Measurements from ENCODE around the gene UGT1A1.

The UGT1A1 gene

DNA sequence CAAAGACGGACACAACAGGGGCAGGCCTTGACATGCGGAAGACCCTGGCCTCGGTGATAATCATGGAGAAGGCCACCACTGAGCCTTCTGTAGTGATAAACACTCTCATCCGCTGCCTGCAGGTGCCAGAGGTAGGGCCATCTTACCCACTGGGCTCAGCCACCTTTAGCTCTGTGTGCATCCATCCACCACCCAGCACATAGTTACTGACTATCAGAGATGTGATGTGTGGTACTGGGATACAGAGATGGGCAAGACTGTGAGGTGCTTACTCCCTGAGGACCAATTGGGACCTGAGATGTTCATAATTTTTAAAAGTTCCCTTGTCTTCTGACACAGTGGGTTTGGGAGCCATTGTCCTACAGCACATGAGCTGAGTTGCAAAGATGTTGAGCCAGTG, 19.7 kb downstream of the UGT1A1 start:
- no peak overlapping the region for H3K4me3 ChIP-seq (ENCODE audit: extremely low read depth, insufficient read depth, low read length, poor library complexity, severe bottlenecking)
- H3K27ac ChIP-seq (ENCODE audit: low read depth, low read length, severe bottlenecking) = no peak overlapping the region
- peaks cover 4% of the 10 kb centered on the region for H3K9me3 ChIP-seq (ENCODE audit: control insufficient read depth, low read length)
- WGBS, 2 experiments (ENCODE audit: insufficient coverage in 2 of 2) = 91 to 96% methylated on average over 3 of the region's 4 CpGs
- no peaks in the 10 kb centered on the region for H3K4me1 ChIP-seq (ENCODE audit: control insufficient read depth, insufficient read depth, low read length, poor library complexity, severe bottlenecking)
- no peaks in the 10 kb centered on the region for H3K36me3 ChIP-seq (ENCODE audit: control insufficient read depth, insufficient read depth, low read length)

GRCh38 chr2:233780771-233781170, 20.7 kb downstream of the UGT1A1 start:
- no peaks in the 10 kb centered on the region for H3K36me3 ChIP-seq (ENCODE audit: control insufficient read depth, insufficient read depth, low read length)
- peaks cover 4% of the 10 kb centered on the region for H3K9me3 ChIP-seq (ENCODE audit: control insufficient read depth, low read length)
- WGBS, 2 experiments (ENCODE audit: insufficient coverage in 2 of 2) = no CpG with 5 or more reads among the region's 4 CpGs
- no peak overlapping the region for H3K27ac ChIP-seq (ENCODE audit: low read depth, low read length, severe bottlenecking)
- no peak overlapping the region for H3K4me3 ChIP-seq (ENCODE audit: extremely low read depth, insufficient read depth, low read length, poor library complexity, severe bottlenecking)
- no peaks in the 10 kb centered on the region for H3K4me1 ChIP-seq (ENCODE audit: control insufficient read depth, insufficient read depth, low read length, poor library complexity, severe bottlenecking)

GRCh38 chr2:233789554-233789953, 29.5 kb downstream of the UGT1A1 start:
- no peak overlapping the region for H3K27ac ChIP-seq (ENCODE audit: low read depth, low read length, severe bottlenecking)
- H3K4me3 ChIP-seq (ENCODE audit: extremely low read depth, insufficient read depth, low read length, poor library complexity, severe bottlenecking) = no peak overlapping the region
- H3K36me3 ChIP-seq (ENCODE audit: control insufficient read depth, insufficient read depth, low read length) = no peaks in the 10 kb centered on the region
- 91 to 94% methylated on average over 4 to 6 of the region's 7 CpGs for WGBS, 2 experiments (ENCODE audit: insufficient coverage in 2 of 2)
- H3K9me3 ChIP-seq (ENCODE audit: control insufficient read depth, low read length) = no peaks in the 10 kb centered on the region
- no peaks in the 10 kb centered on the region for H3K4me1 ChIP-seq (ENCODE audit: control insufficient read depth, insufficient read depth, low read length, poor library complexity, severe bottlenecking)

- Histone ChIP-seq H3K36me3 (ENCODE audit: control insufficient read depth, insufficient read depth, low read length) (no peaks in the 10 kb centered on the region), H3K9me3 (ENCODE audit: control insufficient read depth, low read length) (no peaks in the 10 kb centered on the region), H3K27ac (ENCODE audit: low read depth, low read length, severe bottlenecking) (no peak overlapping the region), H3K4me3 (ENCODE audit: extremely low read depth, insufficient read depth, low read length, poor library complexity, severe bottlenecking) (no peak overlapping the region), H3K4me1 (ENCODE audit: control insufficient read depth, insufficient read depth, low read length, poor library complexity, severe bottlenecking) (no peaks in the 10 kb centered on the region)
- 93 to 94% methylated on average over 12 to 18 of the region's 18 CpGs for WGBS, 2 experiments (ENCODE audit: insufficient coverage in 2 of 2)
Measured at GRCh38 chr2:233791151-233791882, 31.2 kb downstream of the UGT1A1 start.

DNA sequence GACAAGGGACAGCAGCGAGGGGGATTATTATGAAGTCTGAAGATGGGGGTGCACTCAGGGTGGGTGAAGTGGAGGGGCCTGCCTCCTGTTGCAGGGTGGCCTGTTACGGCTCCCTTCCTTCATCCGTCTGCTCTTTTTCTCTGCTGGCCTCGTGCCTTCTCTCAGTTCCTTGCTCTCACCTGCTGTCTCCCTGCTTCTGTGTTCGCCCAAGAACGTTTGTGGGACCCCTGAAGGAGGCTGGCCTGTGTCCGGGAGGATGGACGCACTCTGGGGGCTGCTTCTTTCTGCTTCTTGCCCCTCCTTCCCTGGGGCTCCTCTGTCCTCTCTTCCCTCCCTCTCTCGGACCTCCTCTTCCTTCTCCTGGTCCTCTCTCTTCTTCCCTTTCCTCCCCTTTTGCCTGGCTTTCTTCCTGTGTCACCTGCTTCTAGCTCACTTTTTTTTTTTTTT, 31.8 kb downstream of the UGT1A1 start:
- Histone ChIP-seq H3K4me3 (ENCODE audit: extremely low read depth, insufficient read depth, low read length, poor library complexity, severe bottlenecking) (no peak overlapping the region), H3K36me3 (ENCODE audit: control insufficient read depth, insufficient read depth, low read length) (no peaks in the 10 kb centered on the region), H3K4me1 (ENCODE audit: control insufficient read depth, insufficient read depth, low read length, poor library complexity, severe bottlenecking) (no peaks in the 10 kb centered on the region), H3K9me3 (ENCODE audit: control insufficient read depth, low read length) (no peaks in the 10 kb centered on the region), H3K27ac (ENCODE audit: low read depth, low read length, severe bottlenecking) (no peak overlapping the region)
- WGBS, 2 experiments (ENCODE audit: insufficient coverage in 2 of 2) = 82 to 92% methylated on average over 9 of the region's 9 CpGs

GRCh38 chr2:233792720-233793119, 32.6 kb downstream of the UGT1A1 start:
- H3K27ac ChIP-seq (ENCODE audit: low read depth, low read length, severe bottlenecking) = no peak overlapping the region
- H3K4me1 ChIP-seq (ENCODE audit: control insufficient read depth, insufficient read depth, low read length, poor library complexity, severe bottlenecking) = no peaks in the 10 kb centered on the region
- H3K9me3 ChIP-seq (ENCODE audit: control insufficient read depth, low read length) = no peaks in the 10 kb centered on the region
- H3K36me3 ChIP-seq (ENCODE audit: control insufficient read depth, insufficient read depth, low read length) = no peaks in the 10 kb centered on the region
- WGBS, 2 experiments (ENCODE audit: insufficient coverage in 2 of 2) = 87 to 99% methylated on average over 7 of the region's 7 CpGs
- no peak overlapping the region for H3K4me3 ChIP-seq (ENCODE audit: extremely low read depth, insufficient read depth, low read length, poor library complexity, severe bottlenecking)

DNA sequence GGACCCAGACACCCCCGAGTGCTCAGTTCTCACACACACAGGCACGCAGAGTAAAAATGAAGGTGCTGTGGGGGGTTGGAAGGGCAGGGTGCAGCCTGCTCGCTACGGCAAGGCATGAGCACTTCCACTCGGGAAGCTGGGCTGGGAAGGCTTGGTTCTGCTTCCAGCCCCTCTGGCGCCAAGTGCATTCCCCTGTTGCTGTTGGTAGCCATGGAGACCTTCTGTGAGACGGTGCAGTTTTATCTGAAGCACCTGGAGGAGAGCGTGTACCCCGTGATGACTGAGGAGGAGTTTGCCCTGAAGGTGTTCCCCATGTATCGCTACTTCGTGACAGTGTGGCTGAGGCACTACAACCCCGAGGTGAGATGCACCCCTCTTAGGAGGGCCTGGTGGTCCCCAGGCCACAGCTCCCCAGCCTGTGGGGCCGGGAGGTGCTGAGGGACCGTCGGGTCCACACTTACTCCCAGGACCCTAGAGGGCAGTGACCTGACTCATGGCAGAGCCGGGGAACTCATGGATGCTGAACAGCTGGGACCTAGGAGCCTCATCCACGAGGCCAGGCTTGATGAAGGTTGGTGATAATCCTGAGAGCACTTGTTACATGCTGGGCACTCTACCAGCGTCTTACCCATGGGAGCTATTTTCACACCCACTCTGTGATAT, 33.5 kb downstream of the UGT1A1 start:
- Histone ChIP-seq H3K4me3 (ENCODE audit: extremely low read depth, insufficient read depth, low read length, poor library complexity, severe bottlenecking) (no peak overlapping the region), H3K4me1 (ENCODE audit: control insufficient read depth, insufficient read depth, low read length, poor library complexity, severe bottlenecking) (no peaks in the 10 kb centered on the region), H3K36me3 (ENCODE audit: control insufficient read depth, insufficient read depth, low read length) (no peaks in the 10 kb centered on the region), H3K27ac (ENCODE audit: low read depth, low read length, severe bottlenecking) (no peak overlapping the region), H3K9me3 (ENCODE audit: control insufficient read depth, low read length) (no peaks in the 10 kb centered on the region)
- WGBS, 2 experiments (ENCODE audit: insufficient coverage in 2 of 2) = 90 to 93% methylated on average over 14 to 16 of the region's 18 CpGs

DNA sequence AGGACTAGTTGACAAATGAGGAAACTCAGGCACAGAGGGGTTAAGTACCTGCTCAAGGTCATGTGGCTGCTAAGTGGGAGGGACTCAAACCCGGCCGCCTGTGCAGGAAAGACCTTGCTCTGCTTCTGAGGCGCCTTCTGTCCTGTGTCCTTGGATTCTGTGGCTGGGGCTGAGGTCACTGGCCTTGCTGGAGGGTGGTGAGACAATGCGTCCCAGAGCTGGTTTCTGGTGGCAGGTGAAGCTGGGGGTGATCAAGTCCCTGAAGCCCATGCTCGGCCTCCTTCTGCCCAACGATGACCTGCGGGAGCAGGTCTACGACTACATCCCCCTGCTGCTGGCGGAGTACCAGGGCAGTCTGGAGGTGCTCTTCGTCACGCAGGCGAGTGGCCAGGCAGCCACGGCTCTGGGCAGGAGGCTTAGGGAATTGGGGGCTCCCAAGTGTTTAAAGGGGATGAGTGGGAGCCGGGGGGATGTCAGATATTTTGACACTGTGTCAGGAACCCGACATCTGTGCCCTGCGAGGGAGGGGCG, 34.1 kb downstream of the UGT1A1 start:
- no peak overlapping the region for H3K4me3 ChIP-seq (ENCODE audit: extremely low read depth, insufficient read depth, low read length, poor library complexity, severe bottlenecking)
- 90% methylated on average over 13 to 16 of the region's 17 CpGs for WGBS, 2 experiments (ENCODE audit: insufficient coverage in 2 of 2)

GRCh38 chr2:233795735-233796171, 35.7 kb downstream of the UGT1A1 start:
- H3K9me3 ChIP-seq (ENCODE audit: control insufficient read depth, low read length) = no peaks in the 10 kb centered on the region
- no peaks in the 10 kb centered on the region for H3K4me1 ChIP-seq (ENCODE audit: control insufficient read depth, insufficient read depth, low read length, poor library complexity, severe bottlenecking)
- no peaks in the 10 kb centered on the region for H3K36me3 ChIP-seq (ENCODE audit: control insufficient read depth, insufficient read depth, low read length)
- H3K27ac ChIP-seq (ENCODE audit: low read depth, low read length, severe bottlenecking) = no peak overlapping the region
- no peak overlapping the region for H3K4me3 ChIP-seq (ENCODE audit: extremely low read depth, insufficient read depth, low read length, poor library complexity, severe bottlenecking)
- WGBS, 2 experiments (ENCODE audit: insufficient coverage in 2 of 2) = 91 to 96% methylated on average over 13 of the region's 13 CpGs

More for the DNA sequence above, 34.1 kb downstream of the UGT1A1 start:
- H3K9me3 ChIP-seq (ENCODE audit: control insufficient read depth, low read length) = no peaks in the 10 kb centered on the region
- H3K4me1 ChIP-seq (ENCODE audit: control insufficient read depth, insufficient read depth, low read length, poor library complexity, severe bottlenecking) = no peaks in the 10 kb centered on the region
- no peaks in the 10 kb centered on the region for H3K36me3 ChIP-seq (ENCODE audit: control insufficient read depth, insufficient read depth, low read length)
- H3K27ac ChIP-seq (ENCODE audit: low read depth, low read length, severe bottlenecking) = no peak overlapping the region

GRCh38 chr2:233796254-233796653, 36.2 kb downstream of the UGT1A1 start:
- H3K4me1 ChIP-seq (ENCODE audit: control insufficient read depth, insufficient read depth, low read length, poor library complexity, severe bottlenecking) = no peaks in the 10 kb centered on the region
- no peaks in the 10 kb centered on the region for H3K9me3 ChIP-seq (ENCODE audit: control insufficient read depth, low read length)
- H3K4me3 ChIP-seq (ENCODE audit: extremely low read depth, insufficient read depth, low read length, poor library complexity, severe bottlenecking) = no peak overlapping the region
- H3K36me3 ChIP-seq (ENCODE audit: control insufficient read depth, insufficient read depth, low read length) = no peaks in the 10 kb centered on the region
- no peak overlapping the region for H3K27ac ChIP-seq (ENCODE audit: low read depth, low read length, severe bottlenecking)
- WGBS, 2 experiments (ENCODE audit: insufficient coverage in 2 of 2) = 90 to 100% methylated on average over 4 to 5 of the region's 9 CpGs

Data from mesodermal cell (in vitro differentiated cells).